ENCODE results near the gene LARGE1.

Gene LARGE1

GRCh38 chr22:33896154-33896553, 24.1 kb downstream of the LARGE1 start:
- no peaks in the 10 kb centered on the region for H3K27me3 ChIP-seq (ENCODE audit: control insufficient read depth, insufficient read depth, low read length)
- H3K4me1 ChIP-seq (ENCODE audit: control insufficient read depth, insufficient read depth, low read length): no peaks in the 10 kb centered on the region
- H3K9me3 ChIP-seq (replicated peaks; ENCODE audit: low read length): no peaks in the 10 kb centered on the region

DNA sequence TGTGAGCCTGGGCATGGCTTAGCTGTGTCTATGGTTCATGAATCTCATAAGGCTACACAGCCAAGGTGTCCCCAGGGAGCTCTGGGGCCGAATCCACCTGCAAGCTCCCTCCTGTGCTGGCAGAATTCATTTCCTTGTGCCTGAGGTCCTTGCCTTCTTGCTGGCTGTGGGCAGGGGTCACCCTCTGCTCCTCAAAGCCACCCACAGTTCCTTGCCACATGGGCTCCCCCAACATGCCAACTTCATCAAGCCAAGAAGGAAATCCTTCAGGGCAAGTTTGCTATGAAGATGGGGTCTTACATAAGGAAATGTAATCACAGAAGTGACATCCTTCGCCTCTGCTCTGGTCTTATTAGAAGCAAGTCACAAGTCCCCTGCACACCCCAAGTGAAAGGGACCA, 24.8 kb downstream of the LARGE1 start:
- no peak overlapping the region for H3K4me2 ChIP-seq (ENCODE audit: low read length)
- H3K4me3 ChIP-seq (ENCODE audit: low read length): no peak overlapping the region
- no peaks in the 10 kb centered on the region for H3K36me3 ChIP-seq (ENCODE audit: insufficient read depth, low read length)
- H3K27me3 ChIP-seq (ENCODE audit: control insufficient read depth, insufficient read depth, low read length): no peaks in the 10 kb centered on the region
- H3K9ac ChIP-seq (ENCODE audit: low read depth, low read length): no peak overlapping the region
- no peaks in the 10 kb centered on the region for H3K4me1 ChIP-seq (ENCODE audit: control insufficient read depth, insufficient read depth, low read length)
- no peaks in the 10 kb centered on the region for H3K9me3 ChIP-seq (replicated peaks; ENCODE audit: low read length)

More at GRCh38 chr22:33896154-33896553, 24.1 kb downstream of the LARGE1 start:
- Histone ChIP-seq H3K9ac (ENCODE audit: low read depth, low read length) (no peak overlapping the region), H3K4me3 (ENCODE audit: low read length) (no peak overlapping the region), H3K36me3 (ENCODE audit: insufficient read depth, low read length) (no peaks in the 10 kb centered on the region), H3K4me2 (ENCODE audit: low read length) (no peak overlapping the region)

GRCh38 chr22:33894515-33894914, 25.8 kb downstream of the LARGE1 start:
- no peaks in the 10 kb centered on the region for H3K27me3 ChIP-seq (ENCODE audit: control insufficient read depth, insufficient read depth, low read length)
- H3K9me3 ChIP-seq (replicated peaks; ENCODE audit: low read length): no peaks in the 10 kb centered on the region
- H3K4me2 ChIP-seq (ENCODE audit: low read length): no peak overlapping the region
- H3K4me1 ChIP-seq (ENCODE audit: control insufficient read depth, insufficient read depth, low read length): no peaks in the 10 kb centered on the region
- H3K4me3 ChIP-seq (ENCODE audit: low read length): no peak overlapping the region
- H3K9ac ChIP-seq (ENCODE audit: low read depth, low read length): no peak overlapping the region
- H3K36me3 ChIP-seq (ENCODE audit: insufficient read depth, low read length): no peaks in the 10 kb centered on the region

- Histone ChIP-seq H3K4me2 (ENCODE audit: low read length) (no peak overlapping the region), H3K4me3 (ENCODE audit: low read length) (no peak overlapping the region), H3K4me1 (ENCODE audit: control insufficient read depth, insufficient read depth, low read length) (no peaks in the 10 kb centered on the region), H3K9ac (ENCODE audit: low read depth, low read length) (no peak overlapping the region), H3K27me3 (ENCODE audit: control insufficient read depth, insufficient read depth, low read length) (no peaks in the 10 kb centered on the region), H3K36me3 (ENCODE audit: insufficient read depth, low read length) (no peaks in the 10 kb centered on the region), H3K9me3 (replicated peaks; ENCODE audit: low read length) (no peaks in the 10 kb centered on the region)
Observed at GRCh38 chr22:33894036-33894435, 26.2 kb downstream of the LARGE1 start.

GRCh38 chr22:33893512-33893911, 26.8 kb downstream of the LARGE1 start:
- Histone ChIP-seq H3K9ac (ENCODE audit: low read depth, low read length) (no peak overlapping the region), H3K27me3 (ENCODE audit: control insufficient read depth, insufficient read depth, low read length) (no peaks in the 10 kb centered on the region), H3K4me1 (ENCODE audit: control insufficient read depth, insufficient read depth, low read length) (no peaks in the 10 kb centered on the region), H3K9me3 (replicated peaks; ENCODE audit: low read length) (no peaks in the 10 kb centered on the region), H3K36me3 (ENCODE audit: insufficient read depth, low read length) (no peaks in the 10 kb centered on the region), H3K4me3 (ENCODE audit: low read length) (no peak overlapping the region), H3K4me2 (ENCODE audit: low read length) (no peak overlapping the region)

DNA sequence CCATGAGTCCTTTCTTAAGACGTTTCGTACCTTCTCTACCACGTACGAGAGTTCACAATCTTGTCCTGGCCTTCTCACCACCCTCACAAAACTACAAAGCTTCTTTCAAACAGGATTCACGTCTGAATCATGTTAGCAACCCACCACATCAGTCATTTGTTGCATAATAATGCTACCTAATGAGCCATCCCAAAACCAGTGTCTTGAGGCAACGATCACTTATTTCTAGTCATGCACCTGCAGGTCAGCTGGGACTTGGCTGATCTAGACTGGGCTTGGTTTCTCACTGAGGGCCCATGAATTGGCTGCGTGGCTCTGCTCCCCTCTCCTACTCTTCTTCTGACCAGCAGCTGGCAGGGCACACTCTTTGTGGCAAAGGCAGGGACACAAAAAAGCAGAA, 28.3 kb downstream of the LARGE1 start:
- H3K36me3 ChIP-seq (ENCODE audit: insufficient read depth, low read length): no peaks in the 10 kb centered on the region
- H3K4me3 ChIP-seq (ENCODE audit: low read length): no peak overlapping the region
- no peaks in the 10 kb centered on the region for H3K4me1 ChIP-seq (ENCODE audit: control insufficient read depth, insufficient read depth, low read length)
- no peak overlapping the region for H3K9ac ChIP-seq (ENCODE audit: low read depth, low read length)
- H3K4me2 ChIP-seq (ENCODE audit: low read length): no peak overlapping the region
- H3K27me3 ChIP-seq (ENCODE audit: control insufficient read depth, insufficient read depth, low read length): no peaks in the 10 kb centered on the region
- H3K9me3 ChIP-seq (replicated peaks; ENCODE audit: low read length): no peaks in the 10 kb centered on the region

GRCh38 chr22:33891455-33891854, 28.8 kb downstream of the LARGE1 start:
- Histone ChIP-seq H3K9me3 (replicated peaks; ENCODE audit: low read length) (no peaks in the 10 kb centered on the region), H3K9ac (ENCODE audit: low read depth, low read length) (no peak overlapping the region), H3K27me3 (ENCODE audit: control insufficient read depth, insufficient read depth, low read length) (no peaks in the 10 kb centered on the region)

DNA sequence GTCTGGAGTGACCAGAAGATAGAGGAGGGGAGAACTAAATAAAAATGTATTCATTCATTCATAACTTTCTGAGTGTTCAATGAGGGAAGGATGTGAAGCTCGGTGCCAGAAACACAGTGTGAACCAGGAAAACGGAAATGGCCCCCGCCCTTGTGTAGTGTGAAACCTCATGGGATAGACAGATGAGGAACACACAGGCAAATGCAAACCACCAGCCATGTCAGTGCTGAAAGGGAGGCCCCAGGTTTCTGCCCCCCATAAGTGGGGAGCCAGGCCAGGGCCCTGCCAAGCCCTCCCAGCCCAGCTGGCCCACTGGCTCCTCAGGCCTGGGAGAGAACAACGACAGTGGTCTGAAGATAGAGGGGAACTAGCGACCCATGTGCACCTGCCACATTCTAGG, 30.5 kb downstream of the LARGE1 start:
- H3K9me3 ChIP-seq (replicated peaks; ENCODE audit: low read length): no peaks in the 10 kb centered on the region
- H3K36me3 ChIP-seq (ENCODE audit: insufficient read depth, low read length): no peaks in the 10 kb centered on the region

More at GRCh38 chr22:33891455-33891854, 28.8 kb downstream of the LARGE1 start:
- Histone ChIP-seq H3K36me3 (ENCODE audit: insufficient read depth, low read length) (no peaks in the 10 kb centered on the region), H3K4me2 (ENCODE audit: low read length) (no peak overlapping the region), H3K4me3 (ENCODE audit: low read length) (no peak overlapping the region), H3K4me1 (ENCODE audit: control insufficient read depth, insufficient read depth, low read length) (no peaks in the 10 kb centered on the region)

DNA sequence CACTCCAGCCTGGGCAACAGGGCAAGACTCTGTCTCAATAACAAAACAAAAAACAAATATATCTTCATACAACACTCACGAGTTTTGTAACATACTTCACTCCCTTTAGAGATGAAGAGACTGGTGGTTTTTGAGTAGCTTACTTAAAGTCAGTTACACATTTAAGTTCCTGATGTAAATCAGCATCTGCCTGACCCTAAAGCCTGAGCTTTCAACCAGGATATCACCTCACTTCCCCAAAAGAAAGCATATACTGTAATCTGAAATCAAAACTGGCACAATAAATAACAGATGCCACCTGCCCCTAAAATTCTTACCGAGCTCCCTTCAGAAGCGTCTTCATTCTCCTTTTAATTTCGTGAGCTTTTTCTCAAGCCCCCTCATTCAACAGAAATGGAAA, 31.5 kb downstream of the LARGE1 start:
- H3K4me3 ChIP-seq (ENCODE audit: low read length): no peak overlapping the region
- H3K36me3 ChIP-seq (ENCODE audit: insufficient read depth, low read length): no peaks in the 10 kb centered on the region
- peaks cover 9% of the 10 kb centered on the region for H3K4me1 ChIP-seq (ENCODE audit: control insufficient read depth, insufficient read depth, low read length)
- H3K27me3 ChIP-seq (ENCODE audit: control insufficient read depth, insufficient read depth, low read length): no peaks in the 10 kb centered on the region
- H3K9ac ChIP-seq (ENCODE audit: low read depth, low read length): no peak overlapping the region
- no peak overlapping the region for H3K4me2 ChIP-seq (ENCODE audit: low read length)
- no peaks in the 10 kb centered on the region for H3K9me3 ChIP-seq (replicated peaks; ENCODE audit: low read length)

More for the DNA sequence above, 30.5 kb downstream of the LARGE1 start:
- Histone ChIP-seq H3K27me3 (ENCODE audit: control insufficient read depth, insufficient read depth, low read length) (no peaks in the 10 kb centered on the region), H3K4me3 (ENCODE audit: low read length) (no peak overlapping the region), H3K4me1 (ENCODE audit: control insufficient read depth, insufficient read depth, low read length) (no peaks in the 10 kb centered on the region), H3K9ac (ENCODE audit: low read depth, low read length) (no peak overlapping the region), H3K4me2 (ENCODE audit: low read length) (no peak overlapping the region)

- Histone ChIP-seq H3K36me3 (ENCODE audit: insufficient read depth, low read length) (no peaks in the 10 kb centered on the region), H3K4me1 (ENCODE audit: control insufficient read depth, insufficient read depth, low read length) (peaks cover 9% of the 10 kb centered on the region), H3K9ac (ENCODE audit: low read depth, low read length) (no peak overlapping the region), H3K4me2 (ENCODE audit: low read length) (no peak overlapping the region), H3K4me3 (ENCODE audit: low read length) (no peak overlapping the region), H3K9me3 (replicated peaks; ENCODE audit: low read length) (no peaks in the 10 kb centered on the region), H3K27me3 (ENCODE audit: control insufficient read depth, insufficient read depth, low read length) (no peaks in the 10 kb centered on the region)
Observed at GRCh38 chr22:33887173-33887572, 33.1 kb downstream of the LARGE1 start.

GRCh38 chr22:33886696-33887095, 33.6 kb downstream of the LARGE1 start:
- Histone ChIP-seq H3K27me3 (ENCODE audit: control insufficient read depth, insufficient read depth, low read length) (no peaks in the 10 kb centered on the region), H3K4me3 (ENCODE audit: low read length) (no peak overlapping the region), H3K9ac (ENCODE audit: low read depth, low read length) (no peak overlapping the region), H3K36me3 (ENCODE audit: insufficient read depth, low read length) (no peaks in the 10 kb centered on the region), H3K4me2 (ENCODE audit: low read length) (no peak overlapping the region), H3K4me1 (ENCODE audit: control insufficient read depth, insufficient read depth, low read length) (peaks cover 9% of the 10 kb centered on the region), H3K9me3 (replicated peaks; ENCODE audit: low read length) (no peaks in the 10 kb centered on the region)

- Histone ChIP-seq H3K9ac (ENCODE audit: low read depth, low read length) (no peak overlapping the region), H3K9me3 (replicated peaks; ENCODE audit: low read length) (no peaks in the 10 kb centered on the region), H3K27me3 (ENCODE audit: control insufficient read depth, insufficient read depth, low read length) (no peaks in the 10 kb centered on the region), H3K4me1 (ENCODE audit: control insufficient read depth, insufficient read depth, low read length) (peaks cover 9% of the 10 kb centered on the region), H3K36me3 (ENCODE audit: insufficient read depth, low read length) (no peaks in the 10 kb centered on the region), H3K4me2 (ENCODE audit: low read length) (no peak overlapping the region), H3K4me3 (ENCODE audit: low read length) (no peak overlapping the region)
Observed at GRCh38 chr22:33884829-33885228, 35.4 kb downstream of the LARGE1 start.
